Measurements from ENCODE around the gene RHEBL1. TPM values are rescaled to one million over a fixed set of nuclear protein-coding genes. Genes with fewer than 3 reads are reported as not detected.

Gene RHEBL1
- polyA plus RNA-seq, 1 donor (not counting 4 experiments of a cell fraction or from before 2014, with no cell fraction given): 0.51 TPM

GRCh38 chr12:49054524-49054923 is 15.3 kb downstream of the RHEBL1 start:
- no peak overlapping the region for H2AFZ ChIP-seq (ENCODE audit: control insufficient read depth, low read length)
- H3K36me3 ChIP-seq (ENCODE audit: control insufficient read depth in 2 of 2, extremely low read depth in 1 of 2, insufficient read depth in 2 of 2, low read length in 2 of 2): peaks cover 45 to 59% of the 10 kb centered on the region in 2 experiments
- FAIRE-seq: no peak
- peaks cover 3% of the 10 kb centered on the region for H3K9me1 ChIP-seq (ENCODE audit: control insufficient read depth, extremely low read depth, insufficient read depth, low read length)
- DNase-seq (ENCODE audit: low read depth, low spot score): no peak
- H3K27me3 ChIP-seq (ENCODE audit: control insufficient read depth, extremely low read depth, insufficient read depth, low read length): no peaks in the 10 kb centered on the region
- H3K9ac ChIP-seq (ENCODE audit: control insufficient read depth, extremely low read depth, insufficient read depth, low read length): no peak overlapping the region
- no peak overlapping the region for H3K27ac ChIP-seq (ENCODE audit: control insufficient read depth, insufficient read depth, low read length)
- peaks cover 37% of the 10 kb centered on the region for H4K20me1 ChIP-seq (ENCODE audit: control insufficient read depth, extremely low read depth, insufficient read depth, low read length)
- no peaks in the 10 kb centered on the region for H3K9me3 ChIP-seq (ENCODE audit: control insufficient read depth, low read depth, low read length)
- TF ChIP-seq CTCF (optimal IDR thresholded peaks at IDR 0.05 in 1 of 3, IDR thresholded peaks at IDR 0.05 in 1 of 3, conservative IDR thresholded peaks at IDR 0.05 in 1 of 3; ENCODE audit: extremely low read depth in 1 of 3, insufficient read depth in 2 of 3, low read length in 3 of 3) (no peak), EZH2 (IDR thresholded peaks at IDR 0.05; ENCODE audit: low read length) (no peak)
- peaks cover 80% of the 10 kb centered on the region for H3K79me2 ChIP-seq (ENCODE audit: control insufficient read depth, insufficient read depth, low read length)
- H3K4me3 ChIP-seq (ENCODE audit: control insufficient read depth in 2 of 3, extremely low read depth in 1 of 3, insufficient read depth in 2 of 3, low read depth in 1 of 3, low read length in 3 of 3): no peak overlapping the region
- dilution Hi-C loops (cut with MboI; ENCODE audit: extremely low pct_ligation_motif_present, low sequenced_read_pairs): no loop called here
- no peak overlapping the region for H3K4me2 ChIP-seq (ENCODE audit: control insufficient read depth, extremely low read depth, insufficient read depth, low read depth, low read length)
- H3K4me1 ChIP-seq (ENCODE audit: control insufficient read depth, extremely low read depth, insufficient read depth, low read length): peaks cover 32% of the 10 kb centered on the region

- dilution Hi-C loops (cut with MboI; ENCODE audit: extremely low pct_ligation_motif_present, low sequenced_read_pairs): no loop called here
- H3K4me3 ChIP-seq (ENCODE audit: control insufficient read depth in 2 of 3, extremely low read depth in 1 of 3, insufficient read depth in 2 of 3, low read depth in 1 of 3, low read length in 3 of 3): no peak overlapping the region
- H3K27me3 ChIP-seq (ENCODE audit: control insufficient read depth, extremely low read depth, insufficient read depth, low read length): no peaks in the 10 kb centered on the region
- FAIRE-seq: no peak
- peaks cover 37% of the 10 kb centered on the region for H4K20me1 ChIP-seq (ENCODE audit: control insufficient read depth, extremely low read depth, insufficient read depth, low read length)
- H3K9me1 ChIP-seq (ENCODE audit: control insufficient read depth, extremely low read depth, insufficient read depth, low read length): peaks cover 3% of the 10 kb centered on the region
- H3K79me2 ChIP-seq (ENCODE audit: control insufficient read depth, insufficient read depth, low read length): peaks cover 76% of the 10 kb centered on the region
- no peak overlapping the region for H2AFZ ChIP-seq (ENCODE audit: control insufficient read depth, low read length)
- no peak overlapping the region for H3K27ac ChIP-seq (ENCODE audit: control insufficient read depth, insufficient read depth, low read length)
- H3K9me3 ChIP-seq (ENCODE audit: control insufficient read depth, low read depth, low read length): no peaks in the 10 kb centered on the region
- H3K9ac ChIP-seq (ENCODE audit: control insufficient read depth, extremely low read depth, insufficient read depth, low read length): no peak overlapping the region
- no peak for TF ChIP-seq EZH2 (IDR thresholded peaks at IDR 0.05; ENCODE audit: low read length)
- no peak for TF ChIP-seq CTCF (optimal IDR thresholded peaks at IDR 0.05 in 1 of 3, IDR thresholded peaks at IDR 0.05 in 1 of 3, conservative IDR thresholded peaks at IDR 0.05 in 1 of 3; ENCODE audit: extremely low read depth in 1 of 3, insufficient read depth in 2 of 3, low read length in 3 of 3)
- peaks cover 33% of the 10 kb centered on the region for H3K4me1 ChIP-seq (ENCODE audit: control insufficient read depth, extremely low read depth, insufficient read depth, low read length)
- no peak for DNase-seq (ENCODE audit: low read depth, low spot score)
- H3K4me2 ChIP-seq (ENCODE audit: control insufficient read depth, extremely low read depth, insufficient read depth, low read depth, low read length): no peak overlapping the region
- H3K36me3 ChIP-seq (ENCODE audit: control insufficient read depth in 2 of 2, extremely low read depth in 1 of 2, insufficient read depth in 2 of 2, low read length in 2 of 2): peaks cover 49 to 63% of the 10 kb centered on the region in 2 experiments
Observed at GRCh38 chr12:49054096-49054495, 15.7 kb downstream of the RHEBL1 start.

All from keratinocyte (primary cell).